ENCODE measurements around the gene RAB3IL1. TPM values are rescaled to one million over a fixed set of nuclear protein-coding genes. Genes with fewer than 3 reads are reported as not detected.
"Not testable (repeated sequence)": the region's sequence is repeated elsewhere in the genome, so short reads cannot be mapped to it uniquely, and the experiment has no call there.

Gene RAB3IL1, protein sequence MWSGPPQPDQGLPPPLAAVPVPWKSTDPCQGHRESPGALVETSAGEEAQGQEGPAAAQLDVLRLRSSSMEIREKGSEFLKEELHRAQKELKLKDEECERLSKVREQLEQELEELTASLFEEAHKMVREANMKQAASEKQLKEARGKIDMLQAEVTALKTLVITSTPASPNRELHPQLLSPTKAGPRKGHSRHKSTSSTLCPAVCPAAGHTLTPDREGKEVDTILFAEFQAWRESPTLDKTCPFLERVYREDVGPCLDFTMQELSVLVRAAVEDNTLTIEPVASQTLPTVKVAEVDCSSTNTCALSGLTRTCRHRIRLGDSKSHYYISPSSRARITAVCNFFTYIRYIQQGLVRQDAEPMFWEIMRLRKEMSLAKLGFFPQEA
- total RNA-seq: 1 to 10 TPM in 1 of 5 experiments, under 1 TPM in 1, not detected in 3; 0.49 to 1.9 TPM
- not detected for polyA plus RNA-seq
- total RNA-seq: not detected

DNA sequence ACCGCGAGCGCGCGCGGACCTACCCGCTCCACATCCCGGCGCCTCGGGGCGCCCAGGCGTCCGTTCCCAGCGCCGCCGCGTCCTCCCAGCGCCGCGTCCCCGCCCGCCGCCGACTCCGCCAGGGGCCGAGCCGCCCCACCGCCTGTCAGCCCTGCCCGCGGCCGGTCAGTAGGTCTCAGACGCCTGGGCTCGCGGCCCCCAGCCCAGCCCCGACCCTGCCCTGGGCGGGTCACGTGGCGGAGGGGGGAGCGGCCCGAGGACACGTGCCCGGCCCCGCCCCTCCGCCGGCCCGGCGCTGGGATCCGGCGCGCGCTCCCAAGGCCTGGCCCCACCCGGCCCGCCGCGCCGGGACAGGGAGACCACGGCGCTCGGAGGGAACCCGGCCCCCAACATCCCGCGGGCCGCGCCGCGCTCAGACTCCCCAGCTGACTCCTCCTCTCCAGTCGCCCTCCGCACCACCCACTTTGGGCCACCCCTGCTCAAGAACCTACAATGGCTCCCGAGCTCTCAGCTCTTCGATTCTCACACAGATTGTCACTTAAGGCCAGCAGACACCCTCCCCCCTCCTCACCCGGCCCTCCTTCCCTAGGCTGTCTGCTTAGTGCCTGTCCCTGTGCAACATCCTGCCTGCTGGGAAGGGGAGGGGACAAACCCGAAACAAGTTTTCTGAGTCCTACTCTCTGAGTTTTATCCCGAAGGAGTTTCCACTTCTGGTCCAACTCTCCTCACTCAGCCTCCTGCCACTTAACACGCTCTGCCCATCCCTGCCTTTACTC lies at the start of gene RAB3IL1:
RAB3IL1 (minus strand) TSS at position 233 of the 776 bp plus-strand sequence; CDS start at position 34, 199 bp downstream.
- peaks cover 63 to 71% (median 65%) of the 10 kb centered on the region in 5 donors for H3K27me3 Mint-ChIP-seq
- POLR2A ChIA-PET: no interaction called here
- Histone ChIP-seq H3K4me1 (ENCODE audit: control insufficient read depth in 2 of 2, insufficient read depth in 2 of 2, low read length in 2 of 2) (no peaks in the 10 kb centered on the region), H3K27me3 (ENCODE audit: control insufficient read depth in 2 of 2, insufficient read depth in 2 of 2, low read length in 2 of 2) (peaks cover 0 to 7% of the 10 kb centered on the region in 2 donors), H3K36me3 (ENCODE audit: control insufficient read depth in 2 of 3, insufficient read depth in 3 of 3, low read length in 3 of 3) (no peaks in the 10 kb centered on the region), H3K4me3 (ENCODE audit: low read length) (no peak within 1 kb of the TSS), H3K27ac (ENCODE audit: low read depth, low read length) (no peak within 1 kb of the TSS), H3K9me3 (ENCODE audit: control insufficient read depth in 2 of 3, low read length in 3 of 3) (no peaks in the 10 kb centered on the region)
- H3K27ac Mint-ChIP-seq: peak within 1 kb of the TSS in 1 of 9 donors; percentile 31
- ATAC-seq (peak; percentile 29), DNase-seq (peak in 1 of 9 donors; percentile 42)
- H3K4me1 Mint-ChIP-seq: peaks cover 6 to 14% (median 10%) of the 10 kb centered on the region in 7 donors
- peaks cover 0 to 3% (median 0%) of the 10 kb centered on the region in 5 donors for H3K36me3 Mint-ChIP-seq
- CTCF ChIA-PET: no interaction called here
- H3K4me3 Mint-ChIP-seq: peak within 1 kb of the TSS; percentile 64 to 84 (median 75)
- H3K9me3 Mint-ChIP-seq: no peaks in the 10 kb centered on the region
- intact Hi-C loops (cut with micrococcal nuclease): no loop called here

DNA sequence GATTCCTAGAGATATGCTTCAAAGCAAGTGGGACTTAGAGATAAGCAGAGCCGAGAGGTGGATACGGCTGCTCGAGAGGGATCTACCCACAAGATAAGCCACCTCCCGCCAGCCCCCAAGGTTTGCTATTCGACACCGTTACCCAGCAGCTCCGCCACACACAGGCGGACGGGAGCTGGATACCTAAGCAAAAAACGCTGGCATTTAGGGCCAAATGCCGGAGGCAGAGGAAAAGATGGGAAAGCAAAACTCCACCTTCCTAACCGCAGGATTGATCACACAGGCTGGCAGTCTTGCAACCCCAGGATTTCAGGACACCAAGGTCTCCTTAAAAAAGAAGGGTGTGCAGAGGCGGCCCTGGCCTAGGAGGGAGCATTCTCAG lies 49.4 kb upstream of the RAB3IL1 start:
- Mint-ChIP-seq H3K4me3 (peak overlapping the region; percentile 90 to 98 (median 94)), H3K4me1 (peaks cover 43 to 76% (median 68%) of the 10 kb centered on the region in 7 donors), H3K27me3 (no peaks in the 10 kb centered on the region), H3K36me3 (peaks cover 0 to 31% (median 24%) of the 10 kb centered on the region in 5 donors), H3K9me3 (peaks cover 0 to 29% (median 0%) of the 10 kb centered on the region in 11 donors), H3K27ac (peak overlapping the region; percentile 91 to 98 (median 96))
- Histone ChIP-seq H3K27ac (ENCODE audit: low read depth, low read length) (peak overlapping the region; percentile 87), H3K27me3 (ENCODE audit: control insufficient read depth in 2 of 2, insufficient read depth in 2 of 2, low read length in 2 of 2) (no peaks in the 10 kb centered on the region), H3K9me3 (ENCODE audit: control insufficient read depth in 2 of 3, low read length in 3 of 3) (no peaks in the 10 kb centered on the region), H3K4me3 (ENCODE audit: low read length) (peak overlapping the region; percentile 91), H3K36me3 (ENCODE audit: control insufficient read depth in 2 of 3, insufficient read depth in 3 of 3, low read length in 3 of 3) (peaks cover 5 to 31% (median 10%) of the 10 kb centered on the region in 3 experiments), H3K4me1 (ENCODE audit: control insufficient read depth in 2 of 2, insufficient read depth in 2 of 2, low read length in 2 of 2) (peaks cover 18 to 36% of the 10 kb centered on the region in 2 donors)
- ChIA-PET CTCF (interaction anchor here (1.1 to 2.2 kb wide), 2 partner anchors 15 to 115 kb away, joined by 3 to 12 read pairs; no protein-coding TSS in a partner anchor), POLR2A (interaction anchor here (0.7 to 11.6 kb wide), 17 partner anchors 10 to 605 kb away, joined by 3 to 145 read pairs (median 4); partner anchors contain the start of genes CYB561A3, FEN1, TMEM138 and TMEM258)
- intact Hi-C loops (cut with micrococcal nuclease): loop anchor here (1.0 to 10.0 kb wide), 16 partner anchors 11 to 1871 kb away; partner anchors contain the start of genes FEN1 (in 2 of the 2), TMEM258 (in 2 of the 2), AHNAK (in 1 of the 2) and FADS1 (in 1 of the 2)
- ATAC-seq (no peak), DNase-seq (peak in 4 of 9 donors; percentile 17 to 53 (median 52))

DNA sequence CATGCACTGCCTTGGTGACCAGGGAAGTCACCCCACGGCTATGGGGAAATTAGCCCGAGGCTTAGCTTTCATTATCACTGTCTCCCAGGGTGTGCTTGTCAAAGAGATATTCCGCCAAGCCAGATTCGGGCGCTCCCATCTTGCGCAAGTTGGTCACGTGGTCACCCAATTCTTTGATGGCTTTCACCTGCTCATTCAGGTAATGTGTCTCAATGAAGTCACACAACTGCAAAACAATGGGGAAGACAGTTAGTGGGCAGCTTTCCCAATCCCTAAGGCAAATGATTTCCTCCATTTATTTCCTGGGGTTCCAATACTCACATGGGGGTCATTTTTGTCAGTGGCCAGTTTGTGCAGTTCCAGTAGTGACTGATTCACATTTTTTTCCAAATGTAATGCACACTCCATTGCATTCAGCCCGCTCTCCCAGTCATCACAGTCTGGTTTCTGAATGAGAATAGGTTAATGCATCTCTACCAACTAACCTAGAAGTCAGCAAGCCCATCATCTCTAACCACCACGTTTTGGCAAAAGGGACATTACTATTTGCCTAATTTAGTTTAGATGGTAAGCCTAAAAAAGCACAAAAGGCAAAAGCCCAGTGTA lies 47.4 kb upstream of the RAB3IL1 start:
- H3K9me3 Mint-ChIP-seq: peaks cover 0 to 36% (median 0%) of the 10 kb centered on the region in 11 donors
- intact Hi-C loops (cut with micrococcal nuclease): loop anchor here (5.0 to 10.0 kb wide), 9 partner anchors 67 to 1873 kb away; partner anchors contain the start of genes AHNAK (in 1 of the 2), FADS1 (in 1 of the 2), FEN1 (in 1 of the 2) and MARK2 (in 1 of the 2)
- POLR2A ChIA-PET: interaction anchor here (2.2 to 11.6 kb wide), 2 partner anchors 59 to 172 kb away, joined by 5 to 145 read pairs; partner anchors contain the start of genes FEN1 and TMEM258

DNA sequence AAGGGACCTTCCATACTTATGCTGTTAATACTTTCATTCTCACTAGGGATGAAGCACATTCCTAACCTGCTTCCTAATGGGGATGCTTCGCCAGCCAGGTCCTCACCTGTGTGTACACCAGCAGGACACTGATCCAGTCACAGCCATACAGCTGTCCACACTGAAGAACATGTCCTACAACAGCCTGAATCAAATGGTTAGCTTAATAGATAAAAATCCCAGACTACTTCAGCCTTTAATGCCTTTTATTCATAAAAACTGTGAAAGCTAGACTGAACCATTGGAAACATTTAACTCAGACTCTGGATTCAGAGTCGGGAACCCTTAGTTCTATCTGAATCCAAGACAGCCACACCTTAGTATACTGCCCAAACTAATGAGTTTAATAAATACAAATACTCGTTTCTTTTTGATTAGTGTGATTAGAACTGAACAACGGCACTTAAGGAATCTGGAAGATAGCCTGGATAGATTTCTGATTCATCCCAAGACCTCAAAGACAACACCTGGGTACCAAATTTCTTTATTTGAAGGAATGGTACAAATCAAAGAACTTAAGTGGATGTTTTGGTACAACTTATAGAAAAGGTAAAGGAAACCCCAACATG lies 46.8 kb upstream of the RAB3IL1 start:
- Histone ChIP-seq H3K36me3 (ENCODE audit: control insufficient read depth in 2 of 3, insufficient read depth in 3 of 3, low read length in 3 of 3) (peaks cover 5 to 31% (median 10%) of the 10 kb centered on the region in 3 experiments), H3K4me1 (ENCODE audit: control insufficient read depth in 2 of 2, insufficient read depth in 2 of 2, low read length in 2 of 2) (peaks cover 18 to 36% of the 10 kb centered on the region in 2 donors), H3K4me3 (ENCODE audit: low read length) (no peak overlapping the region), H3K27me3 (ENCODE audit: control insufficient read depth in 2 of 2, insufficient read depth in 2 of 2, low read length in 2 of 2) (no peaks in the 10 kb centered on the region), H3K27ac (ENCODE audit: low read depth, low read length) (peak overlapping the region; percentile 49), H3K9me3 (ENCODE audit: control insufficient read depth in 2 of 3, low read length in 3 of 3) (no peaks in the 10 kb centered on the region)
- Mint-ChIP-seq H3K4me1 (peaks cover 27 to 56% (median 47%) of the 10 kb centered on the region in 7 donors), H3K27ac (peak overlapping the region; percentile 40 to 98 (median 94)), H3K4me3 (peak overlapping the region in 9 of 10 donors; percentile 41 to 98 (median 93)), H3K9me3 (peaks cover 0 to 36% (median 0%) of the 10 kb centered on the region in 11 donors), H3K36me3 (peaks cover 0 to 29% (median 26%) of the 10 kb centered on the region in 5 donors), H3K27me3 (no peaks in the 10 kb centered on the region)
- POLR2A ChIA-PET: interaction anchor here (1.1 to 11.6 kb wide), 4 partner anchors 8 to 74 kb away, joined by 3 to 145 read pairs (median 6); no protein-coding TSS in a partner anchor
- CTCF ChIA-PET: no interaction called here
- ATAC-seq: no peak
- intact Hi-C loops (cut with micrococcal nuclease): loop anchor here in 1 of 2 donors (10.0 kb wide), 1 partner anchor 591 kb away; no protein-coding TSS in a partner anchor
- DNase-seq: peak in 5 of 9 donors; percentile 30 to 56 (median 37)

More for the DNA sequence above, 47.4 kb upstream of the RAB3IL1 start:
- H3K27ac ChIP-seq (ENCODE audit: low read depth, low read length): peak overlapping the region; percentile 87
- H3K27me3 Mint-ChIP-seq; CTCF ChIA-PET; H3K9me3 ChIP-seq (ENCODE audit: control insufficient read depth in 2 of 3, low read length in 3 of 3); ATAC-seq; H3K27me3 ChIP-seq (ENCODE audit: control insufficient read depth in 2 of 2, insufficient read depth in 2 of 2, low read length in 2 of 2): not testable (repeated sequence)
- DNase-seq: peak in 6 of 9 donors; percentile 12 to 28 (median 22)
- peaks cover 5 to 31% (median 10%) of the 10 kb centered on the region in 3 experiments for H3K36me3 ChIP-seq (ENCODE audit: control insufficient read depth in 2 of 3, insufficient read depth in 3 of 3, low read length in 3 of 3)
- Mint-ChIP-seq H3K36me3 (peaks cover 0 to 31% (median 24%) of the 10 kb centered on the region in 5 donors), H3K27ac (peak overlapping the region; percentile 14 to 98 (median 94)), H3K4me3 (peak overlapping the region; percentile 90 to 98 (median 94)), H3K4me1 (peaks cover 30 to 61% (median 52%) of the 10 kb centered on the region in 7 donors)
- peak overlapping the region; percentile 91 for H3K4me3 ChIP-seq (ENCODE audit: low read length)
- H3K4me1 ChIP-seq (ENCODE audit: control insufficient read depth in 2 of 2, insufficient read depth in 2 of 2, low read length in 2 of 2): peaks cover 18 to 36% of the 10 kb centered on the region in 2 donors

DNA sequence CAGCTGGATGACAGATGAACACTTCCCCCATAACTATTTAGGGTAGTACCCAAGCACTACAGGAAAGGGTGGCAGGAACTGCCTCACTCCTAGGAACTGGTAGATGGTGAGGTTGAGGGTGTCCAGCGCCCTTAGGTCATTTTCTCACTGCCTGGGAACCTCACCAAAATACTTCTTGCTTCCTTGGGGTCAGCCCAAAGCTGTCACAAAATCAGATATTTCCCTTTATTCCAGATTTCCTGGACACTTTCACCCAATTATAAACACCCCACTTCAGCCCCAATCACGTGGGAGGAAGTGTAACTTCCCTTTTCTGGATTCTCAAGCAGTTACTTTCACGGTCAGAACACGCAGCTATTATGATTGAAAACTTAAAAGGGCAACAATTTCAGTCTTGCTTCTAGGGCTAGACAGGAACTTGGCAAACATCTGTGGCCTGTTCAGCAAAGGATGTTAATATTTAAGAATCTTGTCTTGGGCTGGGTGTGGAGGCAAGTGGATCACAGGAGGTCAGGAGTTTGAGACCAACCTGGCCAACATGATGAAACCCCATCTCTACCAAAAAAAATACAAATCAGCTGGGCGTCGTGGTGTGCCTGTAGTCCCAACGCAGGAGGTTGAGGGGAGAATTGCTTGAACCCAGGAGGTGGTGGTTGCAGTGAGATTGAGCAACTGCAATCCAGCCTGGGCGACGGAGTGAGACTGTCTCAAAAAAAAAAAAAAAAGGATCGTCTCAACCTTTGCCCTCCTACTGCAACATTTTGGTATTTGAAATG lies 46.1 kb upstream of the RAB3IL1 start:
- Histone ChIP-seq H3K4me1 (ENCODE audit: control insufficient read depth in 2 of 2, insufficient read depth in 2 of 2, low read length in 2 of 2) (peaks cover 18 to 33% of the 10 kb centered on the region in 2 donors), H3K4me3 (ENCODE audit: low read length) (no peak overlapping the region), H3K27me3 (ENCODE audit: control insufficient read depth in 2 of 2, insufficient read depth in 2 of 2, low read length in 2 of 2) (no peaks in the 10 kb centered on the region), H3K9me3 (ENCODE audit: control insufficient read depth in 2 of 3, low read length in 3 of 3) (no peaks in the 10 kb centered on the region), H3K36me3 (ENCODE audit: control insufficient read depth in 2 of 3, insufficient read depth in 3 of 3, low read length in 3 of 3) (peaks cover 5 to 31% (median 10%) of the 10 kb centered on the region in 3 experiments), H3K27ac (ENCODE audit: low read depth, low read length) (peak overlapping the region; percentile 49)
- Mint-ChIP-seq H3K27ac (peak overlapping the region; percentile 40 to 98 (median 94)), H3K36me3 (peaks cover 0 to 32% (median 26%) of the 10 kb centered on the region in 5 donors), H3K4me3 (peak overlapping the region; percentile 20 to 98 (median 86)), H3K27me3 (no peaks in the 10 kb centered on the region), H3K9me3 (peaks cover 0 to 35% (median 0%) of the 10 kb centered on the region in 11 donors), H3K4me1 (peaks cover 22 to 49% (median 44%) of the 10 kb centered on the region in 7 donors)
- intact Hi-C loops (cut with micrococcal nuclease): loop anchor here in 1 of 2 donors (10.0 kb wide), 1 partner anchor 591 kb away; no protein-coding TSS in a partner anchor
- ChIA-PET POLR2A (interaction anchor here (0.7 to 11.6 kb wide), 5 partner anchors 8 to 75 kb away, joined by 3 to 145 read pairs (median 4); no protein-coding TSS in a partner anchor), CTCF (interaction anchor here (0.6 kb wide), 1 partner anchor 547 kb away, joined by 3 read pairs; no protein-coding TSS in a partner anchor)
- DNase-seq: peak in 7 of 9 donors; percentile 26 to 55 (median 43)
- ATAC-seq: peak; percentile 34

Data from naive thymus-derived CD4-positive, alpha-beta T cell (primary cell).